GM19025 (cell line): ENCODE measurements around the gene MROH2B.
"Not testable (repeated sequence)": the region's sequence is repeated elsewhere in the genome, so short reads cannot be mapped to it uniquely, and the experiment has no call there.

Experiments used
- ATAC-seq: cut with Tn5 transposase; IDR thresholded peaks from one replicate; pipeline ENCODE4 v1.9.1; 2021; ENCODE audit warnings: mild to moderate bottlenecking, low read depth, moderate library complexity; ENCODE audit not compliant: unreplicated experiment

Gene MROH2B

GRCh38 chr5:41032973-41033372 lies 38.2 kb downstream of the MROH2B start:
- no peak for ATAC-seq

- ATAC-seq, result not testable (repeated sequence)
Observed at GRCh38 chr5:41022600-41022999, 48.5 kb downstream of the MROH2B start.

GRCh38 chr5:41012318-41012717 lies 58.8 kb downstream of the MROH2B start:
- ATAC-seq, result no peak

DNA sequence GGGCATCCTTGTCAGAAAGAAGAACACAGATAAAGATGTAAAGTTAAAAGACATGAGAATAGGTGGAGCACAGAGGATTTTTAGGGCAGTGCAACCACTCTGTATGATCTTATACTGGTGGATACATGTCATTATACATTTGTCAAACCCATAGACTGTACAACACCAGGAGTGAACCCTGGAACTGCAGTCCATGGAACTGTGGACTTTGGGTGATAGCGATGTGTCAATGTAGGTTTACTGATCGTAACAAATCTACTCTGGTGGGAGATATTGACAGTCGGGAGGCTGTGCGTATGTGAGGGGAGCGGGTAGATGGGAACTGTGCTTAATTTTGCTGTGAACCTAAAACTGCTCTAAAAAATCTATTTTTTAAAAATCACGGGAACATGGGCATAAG lies 60.6 kb downstream of the MROH2B start:
- no peak for ATAC-seq

DNA sequence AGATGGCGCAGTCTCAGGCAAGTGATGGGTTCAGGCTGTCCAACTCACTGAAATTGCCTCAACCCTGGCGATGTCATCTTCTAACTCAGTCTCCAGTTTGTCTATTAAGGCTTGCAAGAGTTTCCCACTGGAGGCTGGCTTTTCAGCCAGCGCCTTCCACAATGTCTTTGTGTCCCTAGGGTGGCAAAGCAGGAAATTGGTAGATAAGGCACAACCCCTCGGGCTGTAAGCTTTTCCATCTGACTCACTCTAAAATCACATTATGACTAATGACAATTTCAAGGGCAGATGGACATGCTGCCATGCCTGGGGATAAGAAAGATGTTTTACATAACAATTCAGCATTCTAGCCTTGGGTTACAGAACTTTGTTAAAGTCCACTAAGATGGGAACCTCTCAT lies 61.9 kb downstream of the MROH2B start:
- ATAC-seq, result no peak

DNA sequence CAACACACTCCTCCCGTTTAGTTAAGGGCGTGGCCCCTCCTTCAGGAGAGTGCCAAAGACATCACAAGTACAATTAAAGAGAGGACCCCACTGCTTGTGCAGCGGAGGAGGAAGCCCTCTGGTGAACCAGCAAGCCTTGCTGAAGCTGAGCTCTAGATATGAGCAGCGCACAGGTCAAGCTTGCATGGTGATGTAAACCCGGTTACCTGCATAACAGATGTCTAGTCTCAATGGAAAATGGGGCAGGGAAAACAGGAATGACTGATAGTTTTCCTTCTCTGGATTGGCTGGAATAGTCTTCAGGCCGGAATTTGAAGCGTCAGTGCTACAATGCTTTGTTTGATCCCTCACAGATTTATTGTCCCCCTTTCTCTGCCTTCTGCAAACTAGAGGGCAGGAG lies 66.2 kb downstream of the MROH2B start:
- no peak for ATAC-seq

DNA sequence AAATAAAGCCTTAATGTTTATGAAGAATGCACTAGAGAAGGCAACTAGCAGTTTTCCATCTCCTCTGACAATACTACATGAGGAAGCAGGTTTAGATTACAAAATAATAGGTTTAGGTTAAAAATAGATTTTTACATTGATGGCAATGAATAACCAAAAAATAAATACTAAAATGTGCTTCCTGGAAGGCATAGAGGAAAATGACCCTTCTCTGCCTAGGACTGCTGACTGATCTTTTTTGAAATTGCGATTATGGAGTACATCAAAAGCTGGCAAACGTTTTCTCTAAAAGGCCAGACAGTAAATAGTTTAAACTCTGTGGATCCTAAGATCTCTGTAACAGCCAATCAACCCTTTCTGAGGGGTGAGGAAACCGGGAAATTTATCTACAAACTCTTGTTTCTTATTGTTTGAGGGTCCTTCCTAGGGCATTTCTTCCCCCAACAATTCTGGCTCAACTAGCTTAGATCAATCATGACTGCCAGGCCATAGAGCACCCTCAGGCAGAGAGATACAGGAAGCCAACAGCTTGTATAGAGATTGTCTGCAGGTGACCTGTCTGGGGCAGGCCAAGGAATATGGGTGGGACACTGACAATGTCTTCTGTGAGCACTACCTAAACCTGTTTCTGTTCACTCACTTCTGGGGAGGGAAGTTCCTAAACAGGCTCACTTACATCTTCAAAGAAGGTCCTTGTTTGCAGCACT lies 67.3 kb downstream of the MROH2B start:
- no peak for ATAC-seq

- no peak for ATAC-seq
Observed at GRCh38 chr5:40999966-41000365, 71.2 kb downstream of the MROH2B start.

DNA sequence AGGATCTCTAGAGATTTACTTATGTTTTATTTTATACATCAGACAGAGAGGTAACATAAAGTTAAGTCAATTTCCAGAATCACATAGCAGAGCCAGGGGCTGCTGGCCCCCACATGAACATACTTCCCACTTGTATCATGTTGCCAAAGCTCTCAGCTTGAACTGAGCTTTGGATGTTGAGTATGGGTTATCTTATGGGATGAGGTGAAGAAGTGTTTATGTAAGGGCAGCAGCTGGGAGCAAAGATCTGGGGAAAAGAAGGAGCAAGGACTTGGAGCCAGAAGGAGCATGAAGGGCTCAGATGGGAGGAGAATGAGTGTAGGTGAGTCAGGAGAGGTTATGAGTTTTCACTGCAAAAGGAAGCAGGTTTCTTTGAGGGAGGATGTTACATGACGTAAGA lies 72.0 kb downstream of the MROH2B start:
- no peak for ATAC-seq

DNA sequence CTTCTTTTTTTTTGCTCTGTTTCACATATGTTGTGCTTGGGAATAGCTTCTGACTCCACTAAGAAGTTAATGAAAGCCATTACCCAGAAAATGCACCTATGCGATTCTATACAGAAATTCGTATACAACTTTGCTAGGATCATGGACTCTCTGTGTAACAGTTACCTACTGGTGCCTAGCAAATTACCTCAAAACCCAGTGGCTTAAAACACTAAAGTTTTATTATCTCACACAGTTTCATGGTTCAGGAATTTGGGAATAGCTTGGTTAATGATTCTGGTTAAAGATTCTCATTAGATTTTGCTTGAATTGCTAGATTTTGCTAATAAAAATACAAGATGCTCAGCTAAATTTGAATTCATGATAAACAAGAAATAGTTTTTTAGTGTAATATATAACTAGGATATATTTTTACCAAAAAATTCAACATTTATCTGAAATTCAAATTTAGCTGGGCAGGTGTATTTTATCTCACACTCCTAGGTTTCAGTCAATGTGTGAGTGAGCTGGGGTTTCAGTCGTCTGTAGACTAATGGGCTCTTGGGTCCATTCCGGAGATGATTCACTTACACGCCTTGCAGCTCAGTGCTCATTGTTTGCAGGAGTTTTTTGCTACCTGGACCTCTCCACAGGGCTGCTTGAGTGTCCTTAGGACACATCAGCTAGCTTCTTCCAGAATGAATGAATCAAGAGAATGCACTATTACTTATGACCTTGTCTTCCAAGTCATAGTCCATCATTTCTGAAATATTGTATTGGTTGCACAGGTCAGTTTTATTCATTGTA lies 75.1 kb downstream of the MROH2B start:
- ATAC-seq, result no peak

GRCh38 chr5:40991981-40992559 lies 79.1 kb downstream of the MROH2B start:
- ATAC-seq, result no peak

- ATAC-seq, result no peak
Observed at GRCh38 chr5:40991168-40991980, 79.8 kb downstream of the MROH2B start.

- no peak for ATAC-seq
Observed at GRCh38 chr5:40988746-40989510, 82.2 kb downstream of the MROH2B start.

- no peak for ATAC-seq
Observed at GRCh38 chr5:40987349-40987748, 83.8 kb downstream of the MROH2B start.

- no peak for ATAC-seq
Observed at GRCh38 chr5:40986666-40987065, 84.5 kb downstream of the MROH2B start.

- no peak for ATAC-seq
Observed at GRCh38 chr5:40985501-40985900, 85.6 kb downstream of the MROH2B start.

DNA sequence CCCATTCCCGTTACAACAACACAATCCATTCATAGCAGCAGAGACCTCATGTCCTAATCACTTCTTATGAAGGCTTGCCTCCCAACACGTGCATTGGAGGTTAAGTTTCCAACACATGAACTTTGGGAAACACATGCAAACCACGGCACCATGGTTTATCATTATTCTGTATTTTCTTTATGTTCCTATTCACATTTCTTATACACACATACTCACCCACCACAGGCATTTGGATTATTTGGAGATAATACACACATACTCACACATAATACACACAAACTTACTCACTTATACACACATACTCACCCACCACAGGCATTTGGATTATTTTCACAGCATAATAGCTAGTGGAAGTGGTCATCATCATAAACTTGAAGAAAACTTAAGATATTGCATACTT lies 86.3 kb downstream of the MROH2B start:
- ATAC-seq, result no peak

- no peak for ATAC-seq
Observed at GRCh38 chr5:40983781-40984180, 87.4 kb downstream of the MROH2B start.

DNA sequence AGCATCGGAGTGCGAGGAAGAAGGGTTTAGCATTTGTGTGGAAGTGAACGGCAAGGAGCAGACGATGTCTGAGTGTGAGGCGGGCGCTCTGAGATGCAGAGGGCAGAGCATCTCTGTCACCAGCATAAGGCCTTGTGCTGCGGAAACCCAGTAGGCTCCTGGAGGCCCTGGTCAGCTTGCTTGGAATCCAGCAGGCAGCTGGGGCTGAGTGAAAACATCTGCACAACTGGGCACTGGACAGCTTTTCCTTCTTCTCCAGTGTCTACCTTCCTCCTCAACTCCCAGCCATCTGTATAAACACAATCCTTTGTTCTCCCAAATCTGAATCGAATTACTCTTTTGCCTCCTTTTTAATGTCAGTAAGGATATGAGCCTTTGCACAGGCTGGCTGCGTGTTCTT lies 89.7 kb downstream of the MROH2B start:
- no peak for ATAC-seq

GRCh38 chr5:40976836-40977235 lies 94.3 kb downstream of the MROH2B start:
- no peak for ATAC-seq
